Ishikawa (cell line): ENCODE results near the gene MACC1.

Experiments
- CEBPB ChIP-seq: IDR thresholded peaks from 2 replicates; pipeline ENCODE4 v1.6.1; 2012
- CREB1 ChIP-seq: IDR thresholded peaks from 2 replicates; pipeline ENCODE4 v1.6.1; 2012; ENCODE audit warnings: low read depth
- EGR1 ChIP-seq: IDR thresholded peaks from 2 replicates; pipeline ENCODE4 v1.6.1; 2012
- EP300 ChIP-seq: IDR thresholded peaks from 2 replicates; pipeline ENCODE4 v1.6.1; 2012; ENCODE audit warnings: borderline replicate concordance
- FOXM1 ChIP-seq: IDR thresholded peaks from 2 replicates; pipeline ENCODE4 v1.6.1; 2012; ENCODE audit warnings: low read depth, borderline replicate concordance
- NFIC ChIP-seq: IDR thresholded peaks from 2 replicates; pipeline ENCODE4 v1.6.1; 2012
- TAF1 ChIP-seq: IDR thresholded peaks from 2 replicates; pipeline ENCODE4 v1.6.1; 2012; ENCODE audit warnings: low read depth, mild to moderate bottlenecking
- TCF12 ChIP-seq: IDR thresholded peaks from 2 replicates; pipeline ENCODE4 v1.6.1; 2012; ENCODE audit warnings: low read depth
- TEAD4 ChIP-seq: IDR thresholded peaks from 2 replicates; pipeline ENCODE4 v1.6.1; 2012
- YY1 ChIP-seq: IDR thresholded peaks from 2 replicates; pipeline ENCODE4 v1.6.1; 2012; ENCODE audit warnings: low read depth
- TF ChIP-seq, protein P1 (sequence below): IDR thresholded peaks from 2 replicates; pipeline ENCODE4 v1.6.1; 2012
- TF ChIP-seq, protein P2 (sequence below): IDR thresholded peaks from 2 replicates; pipeline ENCODE4 v1.6.1; 2012; ENCODE audit warnings: low read depth, mild to moderate bottlenecking

DNA sequence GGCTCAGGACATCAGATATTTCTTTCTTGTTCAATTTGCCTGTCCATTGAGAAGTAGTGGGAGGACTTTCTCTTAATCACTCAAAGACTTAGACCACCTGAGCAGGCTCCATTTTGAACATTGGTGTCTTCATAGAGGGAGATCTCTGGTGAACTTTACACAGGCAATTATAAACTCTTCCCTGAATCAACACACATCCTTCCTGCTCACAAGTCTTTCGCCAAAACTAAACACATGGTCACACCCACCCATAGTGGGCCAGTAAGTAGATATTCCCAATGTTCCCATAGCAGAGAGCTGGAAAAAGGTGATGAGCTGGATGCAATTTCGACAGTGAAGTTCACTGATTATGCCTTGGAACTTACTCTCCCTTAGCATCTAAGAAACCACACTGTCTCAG lies 8.2 kb upstream of the MACC1 start:
- TF ChIP-seq, protein P1, sequence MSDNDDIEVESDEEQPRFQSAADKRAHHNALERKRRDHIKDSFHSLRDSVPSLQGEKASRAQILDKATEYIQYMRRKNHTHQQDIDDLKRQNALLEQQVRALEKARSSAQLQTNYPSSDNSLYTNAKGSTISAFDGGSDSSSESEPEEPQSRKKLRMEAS, result no peak
- TF ChIP-seq CEBPB (no peak), TAF1 (no peak), EP300 (no peak), EGR1 (no peak), YY1 (no peak), CREB1 (no peak), FOXM1 (no peak), NFIC (no peak), TCF12 (no peak), TEAD4 (no peak)
- TF ChIP-seq, protein P2, sequence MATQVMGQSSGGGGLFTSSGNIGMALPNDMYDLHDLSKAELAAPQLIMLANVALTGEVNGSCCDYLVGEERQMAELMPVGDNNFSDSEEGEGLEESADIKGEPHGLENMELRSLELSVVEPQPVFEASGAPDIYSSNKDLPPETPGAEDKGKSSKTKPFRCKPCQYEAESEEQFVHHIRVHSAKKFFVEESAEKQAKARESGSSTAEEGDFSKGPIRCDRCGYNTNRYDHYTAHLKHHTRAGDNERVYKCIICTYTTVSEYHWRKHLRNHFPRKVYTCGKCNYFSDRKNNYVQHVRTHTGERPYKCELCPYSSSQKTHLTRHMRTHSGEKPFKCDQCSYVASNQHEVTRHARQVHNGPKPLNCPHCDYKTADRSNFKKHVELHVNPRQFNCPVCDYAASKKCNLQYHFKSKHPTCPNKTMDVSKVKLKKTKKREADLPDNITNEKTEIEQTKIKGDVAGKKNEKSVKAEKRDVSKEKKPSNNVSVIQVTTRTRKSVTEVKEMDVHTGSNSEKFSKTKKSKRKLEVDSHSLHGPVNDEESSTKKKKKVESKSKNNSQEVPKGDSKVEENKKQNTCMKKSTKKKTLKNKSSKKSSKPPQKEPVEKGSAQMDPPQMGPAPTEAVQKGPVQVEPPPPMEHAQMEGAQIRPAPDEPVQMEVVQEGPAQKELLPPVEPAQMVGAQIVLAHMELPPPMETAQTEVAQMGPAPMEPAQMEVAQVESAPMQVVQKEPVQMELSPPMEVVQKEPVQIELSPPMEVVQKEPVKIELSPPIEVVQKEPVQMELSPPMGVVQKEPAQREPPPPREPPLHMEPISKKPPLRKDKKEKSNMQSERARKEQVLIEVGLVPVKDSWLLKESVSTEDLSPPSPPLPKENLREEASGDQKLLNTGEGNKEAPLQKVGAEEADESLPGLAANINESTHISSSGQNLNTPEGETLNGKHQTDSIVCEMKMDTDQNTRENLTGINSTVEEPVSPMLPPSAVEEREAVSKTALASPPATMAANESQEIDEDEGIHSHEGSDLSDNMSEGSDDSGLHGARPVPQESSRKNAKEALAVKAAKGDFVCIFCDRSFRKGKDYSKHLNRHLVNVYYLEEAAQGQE, result no peak
